Epidermal melanocyte (primary cell): ENCODE results near the gene TCEAL7.

ENCODE experiments used
- DNase-seq: peaks from one replicate; pipeline ENCODE4 v3.0.0; 2011; ENCODE audit warnings: low spot score; ENCODE audit not compliant: insufficient read length

TCEAL7 gene

DNA sequence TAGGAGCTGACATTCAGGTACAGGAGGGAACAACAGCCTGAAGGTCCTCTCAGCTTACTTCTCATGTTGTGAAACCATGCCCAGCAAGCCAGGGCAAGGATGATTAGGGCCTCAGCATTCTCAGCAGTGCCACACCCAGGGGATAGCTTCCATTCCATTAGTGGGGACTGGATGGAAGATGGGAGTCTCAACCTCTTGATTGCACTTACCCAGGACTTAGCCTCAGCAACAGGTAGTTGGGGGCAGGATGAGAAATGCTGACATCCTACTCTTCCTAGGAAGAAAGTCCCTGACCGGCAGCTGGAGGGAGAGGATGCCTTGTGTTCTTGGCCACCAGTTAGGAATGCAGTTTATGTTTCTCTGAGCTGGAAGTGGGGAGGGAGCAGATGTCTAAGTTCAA lies 37.5 kb downstream of the TCEAL7 start:
- no peak for DNase-seq

DNA sequence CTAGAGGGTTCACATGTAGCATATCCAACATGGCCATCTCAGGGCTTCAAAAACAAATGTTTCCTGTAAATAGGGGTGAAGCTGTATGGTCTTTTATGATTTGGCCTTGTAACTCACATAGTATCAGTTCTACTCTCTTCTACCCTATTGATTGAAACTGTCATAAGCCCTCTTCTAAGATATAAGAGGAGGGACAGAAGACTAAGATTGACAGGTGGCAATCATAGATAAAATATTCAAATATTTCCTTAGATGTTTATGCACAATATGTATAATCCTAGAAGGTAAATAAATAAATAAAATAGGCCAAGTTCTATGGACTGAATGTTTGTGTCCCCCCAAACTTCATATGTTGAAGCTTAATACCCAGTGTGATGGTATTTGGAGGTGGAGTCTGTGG lies 39.4 kb downstream of the TCEAL7 start:
- DNase-seq: no peak

DNA sequence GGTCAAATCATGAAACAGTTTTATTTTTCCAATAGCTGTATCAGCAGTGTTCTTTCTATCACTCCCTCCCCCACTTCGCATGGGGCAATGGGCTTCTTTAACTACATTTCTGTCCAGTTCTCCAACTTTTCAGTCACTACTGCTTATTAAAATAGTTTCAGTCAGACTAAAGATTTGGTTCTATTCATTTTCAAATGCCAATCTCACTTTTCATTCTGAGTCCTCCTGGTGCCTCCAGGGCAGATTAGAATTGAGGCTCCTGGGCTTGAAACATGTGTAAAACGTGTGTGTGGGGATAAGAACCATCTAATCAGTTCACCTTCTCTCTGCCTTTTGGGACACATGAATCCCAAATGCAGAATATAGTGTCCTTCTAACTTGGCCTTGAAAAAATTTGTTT lies 42.8 kb downstream of the TCEAL7 start:
- no peak for DNase-seq

DNA sequence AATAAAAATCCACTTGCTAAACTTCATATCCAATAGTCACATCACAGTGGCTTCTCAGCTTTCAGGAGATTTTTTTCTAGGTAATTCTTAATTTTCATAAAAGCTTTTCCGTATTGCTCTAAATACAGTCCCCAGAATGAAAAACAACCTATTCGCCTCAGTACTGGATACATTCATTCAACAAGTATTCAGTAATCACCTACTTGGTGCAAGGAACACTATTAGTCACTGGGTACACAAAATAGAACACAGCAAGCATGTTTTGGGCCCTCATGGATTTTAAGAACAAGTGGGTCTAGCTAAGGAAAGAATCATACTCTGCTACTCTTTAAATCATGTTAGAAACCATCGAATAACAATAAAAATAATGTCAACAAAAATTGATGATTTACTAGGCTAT lies 43.5 kb downstream of the TCEAL7 start:
- no peak for DNase-seq

DNA sequence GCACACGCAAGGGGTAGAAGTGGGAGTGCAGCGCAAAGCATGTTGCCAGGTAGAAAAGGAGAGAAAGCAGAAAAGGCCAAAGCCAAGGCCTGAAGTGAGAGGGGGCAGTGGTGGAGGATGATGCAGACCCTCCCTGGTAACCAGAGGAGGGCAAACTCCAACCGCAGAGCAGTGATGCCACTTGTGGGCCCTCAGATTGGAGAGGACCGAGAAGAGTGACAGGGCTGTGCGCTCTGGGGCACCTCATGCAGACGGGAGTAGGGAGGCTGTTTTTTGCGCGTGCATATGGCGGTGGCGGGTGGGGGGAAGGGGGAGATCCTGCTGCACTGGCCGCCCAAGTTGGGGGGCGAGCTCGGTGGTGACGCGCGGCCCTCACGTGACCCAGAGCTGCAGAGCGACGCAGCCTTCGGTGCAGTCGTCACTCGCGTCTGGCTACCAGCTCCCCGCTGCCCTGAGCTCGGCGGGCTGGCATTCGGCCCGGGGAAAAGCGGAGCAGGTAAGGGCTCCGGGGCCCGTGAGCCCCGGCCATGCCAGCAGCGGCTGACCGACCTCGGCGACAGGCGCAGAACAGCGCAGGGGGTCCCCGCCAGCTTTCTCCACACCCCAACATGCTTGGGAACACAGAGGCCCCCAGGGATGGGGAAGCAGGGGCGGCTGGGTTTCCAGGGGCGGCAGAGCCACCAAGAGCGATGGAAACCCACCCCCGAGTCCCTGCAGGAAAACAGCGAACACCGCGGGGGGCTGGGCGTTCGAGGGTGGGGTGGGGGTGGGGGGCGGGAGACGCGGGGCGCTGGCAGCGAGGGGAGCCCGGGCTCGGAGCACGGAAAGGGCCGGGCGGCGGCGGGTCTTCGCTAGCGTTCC lies 46.3 kb downstream of the TCEAL7 start, which contains the start of gene BEX3:
Gene BEX3, plus strand, starts transcription at position 421 of the 861 bp plus-strand sequence. CDS start 984 bp downstream, outside the sequence.
- DNase-seq: peak; percentile 20

DNA sequence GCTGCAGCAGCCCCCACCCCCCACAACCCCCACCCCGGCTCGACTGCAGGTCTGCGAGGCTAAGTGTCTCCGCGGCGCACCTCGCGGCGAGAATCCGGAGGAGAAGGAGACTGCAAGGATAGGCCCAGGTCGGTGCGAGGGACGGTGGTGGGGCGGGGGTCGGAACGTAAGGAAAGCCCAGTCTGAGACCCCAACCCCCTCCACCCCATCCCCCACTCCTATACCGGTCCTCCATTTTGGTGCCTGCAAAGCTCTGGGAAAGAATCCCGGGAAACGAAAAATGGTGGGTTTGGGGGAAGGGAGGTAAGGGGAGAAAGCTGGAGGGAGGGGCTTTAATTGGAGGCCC lies 46.9 kb downstream of the TCEAL7 start:
- peak; percentile 16 for DNase-seq

DNA sequence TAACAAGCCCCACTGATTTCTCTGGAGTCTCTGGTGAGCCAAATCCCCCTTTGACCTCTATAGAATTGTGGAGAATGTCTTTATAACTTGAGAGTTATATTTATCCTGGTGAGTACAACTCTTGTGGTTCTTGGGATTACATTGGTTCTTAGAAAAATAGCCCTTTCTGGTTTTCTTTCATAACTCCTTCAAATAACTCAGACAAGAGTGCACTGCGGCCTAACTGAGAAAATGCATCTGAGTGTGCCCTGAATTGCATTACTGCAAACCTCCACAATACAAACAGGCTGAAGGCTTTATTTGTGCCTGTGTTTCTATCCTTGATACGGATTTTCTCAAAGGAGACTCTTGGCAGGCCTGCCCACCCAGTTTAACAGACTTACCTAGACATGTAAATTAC lies 49.0 kb downstream of the TCEAL7 start:
- DNase-seq: no peak
